Smooth muscle cell (in vitro differentiated cells): ENCODE results near the gene KLHL8. TPM values are rescaled to one million over a fixed set of nuclear protein-coding genes. Genes with fewer than 3 reads are reported as not detected.

Source experiments
- DNase-seq: peaks from one replicate; lab custom pipeline; 2025; ENCODE audit not compliant: unreplicated experiment; lab: John Stamatoyannopoulos, UW
- H2AFZ ChIP-seq: fragments of 200-600 bp; sonication (generic); 2 replicates; pipeline ENCODE4 v1.6.0; 2016; ENCODE audit warnings: antibody characterized with exemption, low read depth, mild to moderate bottlenecking
- H3F3A ChIP-seq: fragments of 200-600 bp; sonication (generic); 2 replicates; pipeline ENCODE4 v1.6.0; 2017; ENCODE audit warnings: antibody characterized with exemption, low read depth
- H3K27ac ChIP-seq: fragments of 200-600 bp; sonication (generic); 2 replicates; pipeline ENCODE4 v1.5.1; 2016; ENCODE audit warnings: low read depth, mild to moderate bottlenecking
- H3K27me3 ChIP-seq: fragments of 200-600 bp; sonication (generic); 2 replicates; pipeline ENCODE4 v1.6.1; 2016; ENCODE audit warnings: low read depth, mild to moderate bottlenecking
- H3K36me3 ChIP-seq: fragments of 200-600 bp; sonication (generic); 2 replicates; pipeline ENCODE4 v1.5.1; 2016; ENCODE audit warnings: low read depth
- H3K4me1 ChIP-seq: fragments of 200-600 bp; sonication (generic); 2 replicates; pipeline ENCODE4 v1.5.1; 2016; ENCODE audit warnings: low read depth
- H3K4me2 ChIP-seq: fragments of 200-600 bp; sonication (generic); 2 replicates; pipeline ENCODE4 v1.6.0; 2016; ENCODE audit warnings: mild to moderate bottlenecking
- H3K4me3 ChIP-seq: fragments of 200-600 bp; sonication (generic); 2 replicates; pipeline ENCODE4 v1.5.1; 2016; ENCODE audit warnings: mild to moderate bottlenecking
- H3K79me2 ChIP-seq: fragments of 200-600 bp; sonication (generic); 2 replicates; pipeline ENCODE4 v1.6.0; 2016; ENCODE audit warnings: low read depth, mild to moderate bottlenecking
- H3K9ac ChIP-seq: fragments of 200-600 bp; sonication (generic); 2 replicates; pipeline ENCODE4 v1.6.0; 2016; ENCODE audit warnings: low read depth
- H3K9me3 ChIP-seq: fragments of 200-600 bp; sonication (generic); replicated peaks from 2 replicates; pipeline ENCODE4 v1.5.1; 2016; ENCODE audit warnings: low read depth
- H4K20me1 ChIP-seq: fragments of 200-600 bp; sonication (generic); 2 replicates; pipeline ENCODE4 v1.6.0; 2016; ENCODE audit warnings: low read depth
- CTCF ChIP-seq: fragments of 200-600 bp; sonication (generic); IDR thresholded peaks from 2 replicates; pipeline ENCODE4 v1.5.1; 2017; ENCODE audit warnings: borderline replicate concordance, mild to moderate bottlenecking, antibody characterized with exemption; ENCODE audit not compliant: insufficient read depth, poor library complexity, severe bottlenecking
- WGBS: methylation state at CpG from one replicate; pipeline ENCODE4 v1.1.7; 2016; ENCODE audit warnings: low lambda C conversion rate; 5-methylcytosine and 5-hydroxymethylcytosine counted together
- polyA plus RNA-seq: library from polyadenylated mRNA; unstranded; fragments of >200 nt; fragmentation: Nextera tagmentation; extraction: Ambion mirVana; gene quantifications from 2 replicates; pipeline ENCODE4 v1.2.1, GENCODE V29; 2016
- total RNA-seq: library from RNA; depleted of rRNA; stranded (reverse); fragments of >200 nt; gene quantifications from 2 replicates; pipeline ENCODE4 v1.2.3, GENCODE V29; 2014

Gene KLHL8
- total and polyA plus RNA-seq, 2 experiments from 2014 or later: 6.3 to 8.8 TPM

DNA sequence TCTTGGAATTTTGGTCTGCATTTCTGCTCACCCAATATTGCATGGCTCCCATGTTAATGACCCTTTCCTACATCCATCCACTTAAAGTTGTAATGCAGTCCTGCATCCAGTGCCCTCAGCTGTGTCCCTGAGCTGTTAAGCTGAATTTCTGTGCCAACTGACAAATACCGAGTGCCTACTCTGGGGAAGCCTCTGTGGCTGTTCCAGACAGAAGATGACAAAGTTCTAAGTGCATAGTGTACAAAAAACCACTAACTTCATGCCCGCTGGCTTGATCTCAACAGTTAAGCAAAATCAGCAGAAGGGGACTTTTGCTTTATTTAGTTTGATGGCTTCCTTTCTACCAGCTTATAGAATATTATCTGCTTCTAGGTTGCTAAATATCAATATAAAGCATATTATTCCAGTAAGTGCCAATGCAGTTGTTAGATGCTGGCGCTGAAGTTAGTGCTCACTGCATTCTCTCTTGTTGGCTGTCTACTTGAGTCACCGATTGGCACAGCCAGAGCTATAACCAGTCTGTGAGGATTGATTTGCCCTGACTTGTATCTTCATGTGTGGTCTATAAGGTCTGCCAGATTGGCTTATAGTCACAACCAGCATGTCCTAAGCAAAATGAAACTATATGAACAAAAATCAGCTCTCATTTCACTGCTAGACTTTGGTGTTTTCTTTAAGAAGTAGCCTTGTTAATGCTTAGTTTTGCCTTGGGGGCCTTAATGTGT is 98.9 kb downstream of the KLHL8 start:
- H3K79me2 ChIP-seq: no peaks in the 10 kb centered on the region
- H3K4me1 ChIP-seq: no peaks in the 10 kb centered on the region
- no peak for DNase-seq
- H2AFZ ChIP-seq: no peak overlapping the region
- peaks cover 10% of the 10 kb centered on the region for H3K36me3 ChIP-seq
- no peak overlapping the region for H3K4me3 ChIP-seq
- no peak overlapping the region for H3K27ac ChIP-seq
- H3K9ac ChIP-seq: no peak overlapping the region
- no peaks in the 10 kb centered on the region for H3K27me3 ChIP-seq
- WGBS: 93% methylated on average over 4 of the region's 4 CpGs
- H3F3A ChIP-seq: no peaks in the 10 kb centered on the region
- TF ChIP-seq CTCF: no peak
- H3K4me2 ChIP-seq: no peak overlapping the region
- H4K20me1 ChIP-seq: peaks cover 4% of the 10 kb centered on the region
- H3K9me3 ChIP-seq: no peaks in the 10 kb centered on the region

GRCh38 chr4:87120411-87121162 is 99.8 kb downstream of the KLHL8 start:
- H3K79me2 ChIP-seq: no peaks in the 10 kb centered on the region
- no peaks in the 10 kb centered on the region for H3K4me1 ChIP-seq
- no peaks in the 10 kb centered on the region for H3K27me3 ChIP-seq
- H3K4me2 ChIP-seq: peak overlapping the region; percentile 10
- TF ChIP-seq CTCF: no peak
- no peak overlapping the region for H2AFZ ChIP-seq
- no peaks in the 10 kb centered on the region for H3F3A ChIP-seq
- H3K4me3 ChIP-seq: no peak overlapping the region
- DNase-seq: no peak
- no peak overlapping the region for H3K9ac ChIP-seq
- no peaks in the 10 kb centered on the region for H3K9me3 ChIP-seq
- H3K36me3 ChIP-seq: peaks cover 7% of the 10 kb centered on the region
- 82% methylated on average over 18 of the region's 18 CpGs for WGBS
- H3K27ac ChIP-seq: no peak overlapping the region
- H4K20me1 ChIP-seq: peaks cover 4% of the 10 kb centered on the region

GRCh38 chr4:87120010-87120409 is 100.4 kb downstream of the KLHL8 start:
- H3K9me3 ChIP-seq: no peaks in the 10 kb centered on the region
- DNase-seq: no peak
- no peaks in the 10 kb centered on the region for H3K79me2 ChIP-seq
- no peaks in the 10 kb centered on the region for H3F3A ChIP-seq
- no peak overlapping the region for H3K9ac ChIP-seq
- H3K4me3 ChIP-seq: no peak overlapping the region
- H3K27ac ChIP-seq: no peak overlapping the region
- H2AFZ ChIP-seq: no peak overlapping the region
- peaks cover 1% of the 10 kb centered on the region for H3K36me3 ChIP-seq
- no peak overlapping the region for H3K4me2 ChIP-seq
- no peaks in the 10 kb centered on the region for H3K4me1 ChIP-seq
- WGBS: 94% methylated on average over 4 of the region's 4 CpGs
- H3K27me3 ChIP-seq: no peaks in the 10 kb centered on the region
- peaks cover 4% of the 10 kb centered on the region for H4K20me1 ChIP-seq
- no peak for TF ChIP-seq CTCF
